GM04504 (cell line): ENCODE measurements around the gene KCNH1.

Source experiments
- DNase-seq: peaks from one replicate; pipeline ENCODE4 v3.0.0-alpha.2; 2012; ENCODE audit warnings: low read depth

The KCNH1 gene

DNA sequence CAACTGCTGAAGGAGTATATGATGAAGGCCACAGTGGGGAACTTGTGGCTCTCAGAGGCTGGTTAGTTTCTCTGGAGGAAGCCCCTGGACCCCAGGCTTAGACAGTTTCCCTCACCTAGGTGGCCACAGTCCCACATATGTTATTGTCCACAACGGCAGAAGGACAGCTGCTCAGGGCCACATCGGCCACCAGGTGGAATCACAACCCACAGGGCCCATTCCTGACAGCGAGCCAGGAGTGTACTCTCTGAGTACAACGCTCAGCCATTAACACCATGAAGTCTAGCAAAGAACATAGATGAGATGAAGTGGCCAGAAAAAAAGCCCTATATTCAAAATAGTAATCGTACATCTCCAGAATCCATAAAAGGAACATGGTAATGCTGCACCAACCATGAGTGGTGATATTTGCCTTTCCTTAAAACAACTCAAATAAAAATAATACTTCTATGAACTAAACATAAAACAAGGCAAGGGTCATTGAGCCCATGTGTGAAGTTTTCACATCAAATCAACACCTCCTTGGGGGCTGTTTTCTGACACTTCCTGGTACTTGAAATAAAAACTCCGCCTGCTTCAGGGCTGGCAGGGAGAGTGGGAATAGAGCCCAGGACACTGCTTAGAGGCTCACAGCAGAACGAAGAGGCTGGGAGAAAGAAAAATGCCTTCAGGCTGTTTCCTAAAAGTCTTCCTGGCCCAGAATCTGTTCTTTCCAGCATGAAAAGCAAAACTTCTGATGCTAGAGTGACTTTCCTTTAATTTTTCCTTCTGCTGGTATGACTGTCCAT, 421.9 kb downstream of the KCNH1 start:
- DNase-seq: no peak

GRCh38 chr1:210709701-210710100, 424.2 kb downstream of the KCNH1 start:
- DNase-seq: no peak

- no peak for DNase-seq
Observed at GRCh38 chr1:210707300-210708240, 426.4 kb downstream of the KCNH1 start.

- no peak for DNase-seq
Observed at GRCh38 chr1:210706246-210706645, 427.7 kb downstream of the KCNH1 start.

- DNase-seq: no peak
Observed at GRCh38 chr1:210705086-210705485, 428.9 kb downstream of the KCNH1 start.

GRCh38 chr1:210703593-210703992, 430.4 kb downstream of the KCNH1 start:
- no peak for DNase-seq

DNA sequence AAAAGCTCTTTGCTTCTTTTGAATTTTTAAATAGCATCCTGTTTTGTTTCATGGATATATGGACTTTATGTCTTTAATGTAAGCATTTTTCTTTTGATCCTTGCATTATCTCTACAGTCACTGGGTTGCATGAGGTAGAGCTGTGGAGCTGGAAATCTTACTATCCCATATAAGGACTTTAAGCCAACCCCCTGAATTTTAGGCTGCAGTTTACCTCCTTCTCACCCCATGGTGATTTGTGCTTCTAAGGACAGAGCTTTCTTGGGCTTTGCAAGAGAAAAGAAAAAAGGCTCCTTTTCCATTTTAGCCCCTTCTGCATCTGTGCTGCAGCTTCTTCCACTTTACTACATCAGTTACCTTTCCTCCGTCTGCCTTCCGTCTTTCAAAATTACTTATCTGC, 431.4 kb downstream of the KCNH1 start:
- DNase-seq: no peak

DNA sequence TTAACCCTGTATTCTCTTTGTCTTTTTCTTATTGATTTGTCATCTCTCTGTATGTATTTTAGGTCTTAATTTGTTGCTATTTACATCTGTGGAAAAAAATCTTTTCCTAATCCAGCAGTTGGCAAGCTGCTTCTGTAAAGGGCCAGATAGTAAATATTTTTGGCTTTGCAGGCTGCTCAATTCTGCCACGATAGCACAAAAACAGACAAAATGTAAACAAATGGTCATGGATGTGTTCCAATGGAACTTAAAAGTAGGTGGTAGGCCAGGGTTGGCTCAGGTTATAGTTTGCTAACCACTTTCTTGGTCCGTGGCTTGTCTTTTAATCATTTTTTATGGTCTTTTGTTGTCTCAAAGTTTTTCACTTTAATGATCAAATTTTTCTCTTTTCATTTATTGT, 433.4 kb downstream of the KCNH1 start:
- DNase-seq: no peak

DNA sequence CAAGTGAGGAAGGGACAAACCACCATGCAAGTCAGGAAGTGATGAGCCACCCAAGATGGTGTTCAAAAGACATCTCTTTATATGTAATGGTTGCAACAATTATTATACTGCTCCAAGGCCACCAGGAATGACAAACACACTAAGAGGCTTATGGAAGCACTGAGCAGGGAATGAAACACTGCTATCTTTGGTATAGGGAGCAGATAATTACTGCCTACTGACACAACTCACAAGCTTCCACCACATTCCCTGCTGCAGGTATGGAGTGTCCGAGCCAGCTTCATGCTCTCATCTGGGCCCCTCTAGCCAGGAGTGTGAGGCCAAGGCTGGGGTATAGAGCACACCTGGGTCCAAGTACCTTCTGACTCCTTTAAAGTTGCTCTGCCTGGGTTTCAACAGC, 433.9 kb downstream of the KCNH1 start:
- no peak for DNase-seq

GRCh38 chr1:210698661-210699060, 435.3 kb downstream of the KCNH1 start:
- DNase-seq: no peak

DNA sequence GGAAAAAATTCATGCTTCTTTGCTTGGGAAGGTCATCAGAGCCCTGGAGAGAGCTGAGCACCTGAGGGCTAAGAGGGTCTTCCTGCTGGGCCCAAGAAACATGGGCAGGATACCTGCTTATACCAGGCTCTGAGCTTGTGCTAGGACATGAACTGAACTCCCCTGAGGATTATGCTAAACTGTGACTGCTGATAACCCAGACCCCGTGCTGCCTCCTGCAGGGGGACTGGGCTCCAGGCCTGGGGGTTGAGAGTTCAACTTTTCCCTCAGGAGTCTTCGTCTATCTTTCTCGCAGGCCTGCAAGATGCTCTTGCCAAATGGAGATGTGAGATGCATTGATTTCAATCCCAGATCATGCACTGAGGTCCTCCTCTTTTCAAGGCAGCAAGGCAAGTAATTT, 436.8 kb downstream of the KCNH1 start:
- DNase-seq: no peak

DNA sequence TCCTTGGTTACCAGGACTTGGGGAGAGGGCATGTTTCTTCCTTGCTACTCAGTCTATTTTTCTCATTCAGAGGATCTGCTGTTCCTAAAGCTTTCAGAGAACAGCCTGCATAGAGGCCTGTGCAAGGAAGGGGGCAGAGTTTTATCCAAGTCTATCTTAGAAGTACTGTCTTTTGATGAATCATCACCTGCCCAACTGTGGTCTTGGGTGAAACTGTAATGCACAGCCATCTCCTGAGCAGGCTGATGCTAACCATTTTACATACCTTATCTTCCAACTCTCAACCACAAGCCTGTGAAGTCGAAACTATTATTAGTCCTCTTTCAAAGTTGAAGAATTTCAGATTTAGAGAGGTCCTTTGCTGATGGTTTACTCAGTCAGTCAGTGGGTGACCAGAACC, 437.2 kb downstream of the KCNH1 start:
- DNase-seq: no peak

- no peak for DNase-seq
Observed at GRCh38 chr1:210695026-210695425, 438.9 kb downstream of the KCNH1 start.

DNA sequence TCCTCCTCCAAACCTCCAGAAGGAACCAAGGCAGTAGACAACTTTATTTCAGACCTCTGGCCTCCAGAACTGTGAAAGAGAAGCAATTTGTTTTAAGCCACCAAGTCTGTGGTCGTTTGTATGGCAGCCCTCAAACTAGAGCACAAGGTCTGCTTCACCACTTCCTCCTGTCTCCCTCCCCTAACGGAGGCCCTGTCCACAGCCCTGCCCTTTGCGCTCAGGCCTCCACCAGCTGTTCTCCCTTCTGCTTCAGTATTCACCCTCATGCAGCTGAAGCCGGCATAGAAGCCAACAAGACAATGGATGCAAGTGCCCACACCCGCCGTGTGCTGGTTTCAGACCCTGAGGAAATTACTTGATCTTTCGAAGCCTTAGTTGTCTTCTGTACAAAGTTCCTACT, 441.2 kb downstream of the KCNH1 start:
- DNase-seq: no peak

DNA sequence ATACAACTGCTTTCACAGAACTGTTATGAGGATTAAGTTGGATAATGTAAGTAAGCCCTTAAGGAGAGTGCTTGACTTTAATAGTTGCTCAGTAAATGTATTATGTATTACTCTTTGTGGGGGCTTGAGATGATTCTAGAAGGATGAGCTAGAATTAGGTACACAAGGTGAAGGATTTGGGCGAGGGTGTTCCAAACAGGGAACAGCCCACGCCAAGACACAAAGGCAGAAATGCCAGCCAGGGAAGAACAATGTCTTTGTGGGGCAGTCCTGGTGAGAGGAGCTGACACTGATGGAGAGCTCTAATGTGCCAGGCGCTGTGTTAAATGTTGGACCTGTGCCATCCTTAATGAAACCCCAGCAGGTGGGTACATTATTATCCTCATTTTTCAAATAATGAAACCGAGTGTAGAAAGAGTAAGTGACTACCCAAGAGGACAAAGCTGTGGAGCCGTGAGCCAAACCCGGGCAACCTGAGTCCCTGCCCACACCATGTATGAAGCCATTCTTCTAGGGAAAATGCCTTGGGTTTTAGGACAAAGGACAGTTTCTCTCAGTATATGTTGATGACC, 442.8 kb downstream of the KCNH1 start:
- no peak for DNase-seq

GRCh38 chr1:210690236-210690635, 443.7 kb downstream of the KCNH1 start:
- DNase-seq: no peak

DNA sequence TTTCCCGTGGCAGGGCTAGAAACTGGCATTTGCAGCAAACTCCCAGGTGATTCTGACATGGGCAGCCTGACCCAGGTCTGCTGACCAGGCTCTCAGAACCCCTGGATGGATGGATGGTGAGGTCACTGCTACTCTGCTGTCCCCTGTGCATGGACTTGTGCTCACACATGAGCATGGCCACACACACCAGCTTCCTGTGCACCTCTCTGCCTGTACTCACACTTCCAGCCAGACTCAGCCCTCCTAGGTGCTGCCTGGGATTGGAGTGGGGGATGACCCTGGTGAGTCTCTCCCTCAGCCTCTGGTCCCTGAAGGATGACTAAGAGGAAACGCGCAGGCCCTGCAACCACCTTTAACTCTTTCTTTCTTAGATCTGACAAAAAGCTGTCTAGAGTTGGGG, 444.1 kb downstream of the KCNH1 start:
- DNase-seq: no peak

- no peak for DNase-seq
Observed at GRCh38 chr1:210688512-210689234, 445.3 kb downstream of the KCNH1 start.

- DNase-seq: no peak
Observed at GRCh38 chr1:210687582-210688279, 446.2 kb downstream of the KCNH1 start.

DNA sequence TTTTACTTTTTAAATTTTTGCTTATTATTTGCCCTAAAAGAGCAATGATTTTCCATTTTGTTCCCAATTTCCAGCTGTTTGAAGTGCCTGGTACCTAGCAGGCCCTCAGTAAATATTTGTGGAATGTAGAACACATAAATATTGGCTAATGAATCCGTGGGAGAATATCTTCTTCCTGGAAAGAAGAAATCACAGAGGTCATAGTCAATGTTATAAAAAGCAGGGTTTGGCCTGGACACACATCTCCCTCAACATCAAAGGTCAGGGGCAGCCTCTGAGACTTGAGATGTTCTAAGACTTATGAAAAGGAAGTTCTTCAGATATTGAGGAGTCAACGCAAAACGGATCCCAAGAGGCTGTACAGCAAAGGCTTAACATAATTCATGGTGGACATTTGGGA, 447.1 kb downstream of the KCNH1 start:
- no peak for DNase-seq

- no peak for DNase-seq
Observed at GRCh38 chr1:210685295-210685650, 448.7 kb downstream of the KCNH1 start.
